ENCODE measurements around the gene CMTM1.

CMTM1 gene

DNA sequence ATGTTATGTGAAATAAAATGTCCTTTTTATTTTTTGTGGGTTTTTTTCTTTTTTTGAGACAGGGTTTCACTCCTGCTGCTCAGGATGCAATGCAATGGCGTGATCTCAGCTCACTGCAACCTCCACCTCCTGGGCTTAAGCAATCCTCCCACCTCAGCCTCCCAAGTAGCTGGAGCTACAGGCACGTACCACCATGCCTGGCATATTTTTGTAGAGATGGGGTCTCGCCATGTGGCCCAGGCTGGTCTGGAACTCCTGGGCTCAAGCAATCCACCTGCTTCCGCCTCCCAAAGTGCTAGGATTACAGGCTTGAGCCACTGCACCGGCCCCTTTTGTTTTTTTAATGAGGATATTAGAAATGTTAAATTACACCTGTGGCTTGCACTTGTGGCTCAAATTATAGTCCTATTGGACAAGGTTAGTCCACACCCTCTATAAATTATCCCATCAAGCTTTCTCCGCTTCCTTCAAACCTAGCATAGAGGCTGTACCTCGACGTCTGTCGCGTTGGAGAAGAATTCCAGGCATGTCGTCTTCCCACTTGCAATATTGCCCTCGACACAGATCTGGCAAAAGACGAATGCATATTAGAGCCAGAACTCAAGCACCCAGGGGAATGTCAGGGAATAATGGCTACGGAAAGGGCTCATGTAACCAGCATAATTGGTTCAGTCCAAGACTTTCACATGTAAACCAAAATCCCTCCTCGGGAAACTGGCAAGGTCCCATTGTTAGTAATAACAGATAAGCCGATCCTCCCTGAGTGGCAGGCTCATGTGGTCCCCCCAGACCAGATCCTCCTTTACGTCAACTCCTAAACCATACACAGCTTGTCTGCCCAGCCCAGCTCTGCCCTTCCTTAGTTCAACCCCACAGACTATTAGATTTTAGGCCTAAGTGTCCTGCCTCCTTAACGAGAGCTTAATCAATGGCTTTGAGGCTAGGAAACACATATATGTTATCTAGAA lies 24.6 kb upstream of the CMTM1 start:
- Histone ChIP-seq H3K27me3 (ENCODE audit: control insufficient read depth, insufficient read depth, low read length) (no peaks in the 10 kb centered on the region), H3K4me3 (ENCODE audit: low read length) (no peak overlapping the region), H3K4me1 (ENCODE audit: control insufficient read depth, insufficient read depth, low read length) (no peaks in the 10 kb centered on the region), H3K4me2 (ENCODE audit: low read length) (no peak overlapping the region), H3K9ac (ENCODE audit: low read depth, low read length) (no peak overlapping the region), H3K9me3 (replicated peaks; ENCODE audit: low read length) (no peaks in the 10 kb centered on the region), H3K36me3 (ENCODE audit: insufficient read depth, low read length) (peaks cover 27% of the 10 kb centered on the region)

DNA sequence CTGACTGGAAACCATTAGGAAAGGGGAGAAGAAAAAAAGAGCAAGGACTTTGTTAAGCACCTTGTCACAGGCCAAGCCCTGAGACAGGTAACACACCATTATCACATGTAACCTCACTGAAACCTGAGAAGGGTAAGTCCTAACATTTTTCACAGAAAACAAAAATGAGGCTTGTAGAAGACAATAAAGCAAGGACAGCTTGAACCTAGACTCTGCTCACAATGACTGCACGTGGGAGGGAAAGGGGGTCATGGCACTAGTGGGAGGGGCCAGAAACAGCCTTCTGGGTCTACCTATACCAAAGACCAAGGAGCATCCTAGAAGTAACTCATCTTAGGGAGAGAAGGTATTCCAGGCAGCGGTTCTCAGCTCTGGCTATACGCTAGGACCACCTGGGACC lies 23.8 kb upstream of the CMTM1 start:
- H3K4me1 ChIP-seq (ENCODE audit: control insufficient read depth, insufficient read depth, low read length) = no peaks in the 10 kb centered on the region
- peaks cover 20% of the 10 kb centered on the region for H3K36me3 ChIP-seq (ENCODE audit: insufficient read depth, low read length)
- H3K9me3 ChIP-seq (replicated peaks; ENCODE audit: low read length) = no peaks in the 10 kb centered on the region
- H3K4me2 ChIP-seq (ENCODE audit: low read length) = no peak overlapping the region
- no peak overlapping the region for H3K4me3 ChIP-seq (ENCODE audit: low read length)
- H3K27me3 ChIP-seq (ENCODE audit: control insufficient read depth, insufficient read depth, low read length) = no peaks in the 10 kb centered on the region
- H3K9ac ChIP-seq (ENCODE audit: low read depth, low read length) = no peak overlapping the region

DNA sequence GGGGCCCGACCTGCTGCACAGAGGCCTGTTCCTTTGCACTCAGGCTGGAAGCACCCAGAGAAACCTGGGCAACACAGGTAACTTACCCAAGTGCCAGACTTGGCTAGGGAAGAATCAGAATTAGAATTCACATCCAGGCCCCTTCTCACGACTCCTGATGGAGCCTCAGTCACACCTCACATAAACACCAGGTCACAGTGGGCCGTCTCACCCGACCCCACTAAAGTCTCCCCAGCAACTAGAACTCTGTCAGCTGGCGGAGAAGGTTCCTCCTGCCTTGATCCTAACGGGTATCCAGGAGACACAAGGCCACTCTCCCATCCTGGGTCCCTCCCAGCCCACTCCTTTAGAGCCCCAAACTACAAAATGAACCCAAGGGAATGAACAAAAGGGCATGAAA lies 22.7 kb upstream of the CMTM1 start:
- Histone ChIP-seq H3K27me3 (ENCODE audit: control insufficient read depth, insufficient read depth, low read length) (no peaks in the 10 kb centered on the region), H3K36me3 (ENCODE audit: insufficient read depth, low read length) (peaks cover 16% of the 10 kb centered on the region), H3K4me3 (ENCODE audit: low read length) (no peak overlapping the region), H3K4me2 (ENCODE audit: low read length) (no peak overlapping the region), H3K4me1 (ENCODE audit: control insufficient read depth, insufficient read depth, low read length) (no peaks in the 10 kb centered on the region), H3K9ac (ENCODE audit: low read depth, low read length) (no peak overlapping the region), H3K9me3 (replicated peaks; ENCODE audit: low read length) (no peaks in the 10 kb centered on the region)

DNA sequence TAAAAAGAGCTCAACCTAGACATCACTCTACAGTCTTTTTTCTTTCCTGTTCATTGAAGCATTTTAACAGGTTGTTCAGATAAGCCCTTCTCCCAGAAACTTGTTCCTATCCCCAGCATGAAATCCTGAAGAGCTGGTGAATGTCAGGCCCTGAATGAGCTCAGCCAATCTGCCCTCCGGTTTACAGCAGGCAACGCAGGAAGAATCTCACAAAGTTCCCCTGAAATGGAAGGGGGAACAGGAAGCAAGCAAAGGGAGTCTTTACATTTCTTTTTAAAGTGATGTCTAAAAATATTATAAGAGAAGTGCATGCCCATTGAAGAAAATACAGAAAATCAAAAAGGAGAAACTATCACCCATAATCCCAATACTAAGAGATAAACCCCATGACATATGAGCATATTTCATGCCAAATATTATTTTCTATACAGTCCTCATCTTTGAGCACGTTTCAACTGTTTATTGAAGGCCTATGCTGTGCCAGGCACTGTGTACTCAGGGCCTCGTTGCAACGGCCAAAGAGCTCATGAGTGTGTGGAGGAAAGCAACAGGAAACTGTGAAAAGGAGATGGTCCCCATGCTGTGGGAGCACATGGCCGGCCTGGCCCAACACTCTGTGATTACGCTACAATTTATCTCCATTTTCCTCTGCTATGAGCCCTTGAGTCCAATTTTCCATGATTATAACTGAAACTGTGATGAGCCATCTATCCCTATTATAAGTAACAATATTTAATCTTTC lies 22.1 kb upstream of the CMTM1 start:
- Histone ChIP-seq H3K4me2 (ENCODE audit: low read length) (no peak overlapping the region), H3K4me1 (ENCODE audit: control insufficient read depth, insufficient read depth, low read length) (peaks cover 6% of the 10 kb centered on the region), H3K4me3 (ENCODE audit: low read length) (no peak overlapping the region), H3K9ac (ENCODE audit: low read depth, low read length) (no peak overlapping the region), H3K27me3 (ENCODE audit: control insufficient read depth, insufficient read depth, low read length) (no peaks in the 10 kb centered on the region), H3K9me3 (replicated peaks; ENCODE audit: low read length) (no peaks in the 10 kb centered on the region), H3K36me3 (ENCODE audit: insufficient read depth, low read length) (peaks cover 13% of the 10 kb centered on the region)

DNA sequence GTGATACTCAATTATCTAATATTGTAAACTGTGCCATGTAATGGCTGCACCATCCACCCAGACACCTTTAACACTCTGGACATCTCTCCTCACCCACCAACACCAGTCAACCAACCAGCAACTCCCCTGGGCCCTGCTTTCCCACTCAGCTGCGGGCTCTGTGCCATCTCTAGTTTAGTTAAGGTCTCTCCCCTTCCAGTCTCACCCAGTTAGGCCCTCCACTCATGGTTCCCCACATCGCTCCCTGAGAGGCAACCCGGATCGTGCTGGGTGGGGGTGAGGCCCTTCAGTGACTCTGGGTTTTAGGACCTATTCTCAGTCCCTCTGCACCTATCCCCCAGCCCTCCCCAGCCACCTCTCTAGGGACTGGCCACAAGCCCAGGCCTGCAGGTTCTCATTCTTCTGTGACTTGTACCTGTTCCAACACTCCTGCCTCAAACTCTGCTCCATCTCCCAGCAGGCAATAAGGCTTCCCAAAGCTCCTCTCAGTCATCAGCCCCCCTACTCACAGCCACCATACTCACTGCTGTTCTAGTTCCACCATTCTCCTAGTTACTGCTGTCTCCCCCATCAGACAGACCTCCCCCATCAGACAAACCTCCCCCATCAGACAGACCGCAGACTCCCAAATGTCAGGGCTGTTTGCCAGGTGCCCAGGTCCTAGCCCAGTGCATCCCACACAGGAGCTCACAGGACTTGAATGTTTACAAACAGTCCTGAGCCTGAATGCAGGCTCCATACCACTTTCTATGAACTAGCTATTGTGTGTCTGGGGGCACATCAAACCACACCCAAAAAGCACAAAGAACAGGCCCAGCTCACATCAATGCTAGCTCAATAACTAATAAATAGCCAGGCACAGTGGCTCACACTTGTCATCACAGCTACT lies 18.9 kb upstream of the CMTM1 start:
- peaks cover 24% of the 10 kb centered on the region for H3K4me1 ChIP-seq (ENCODE audit: control insufficient read depth, insufficient read depth, low read length)

DNA sequence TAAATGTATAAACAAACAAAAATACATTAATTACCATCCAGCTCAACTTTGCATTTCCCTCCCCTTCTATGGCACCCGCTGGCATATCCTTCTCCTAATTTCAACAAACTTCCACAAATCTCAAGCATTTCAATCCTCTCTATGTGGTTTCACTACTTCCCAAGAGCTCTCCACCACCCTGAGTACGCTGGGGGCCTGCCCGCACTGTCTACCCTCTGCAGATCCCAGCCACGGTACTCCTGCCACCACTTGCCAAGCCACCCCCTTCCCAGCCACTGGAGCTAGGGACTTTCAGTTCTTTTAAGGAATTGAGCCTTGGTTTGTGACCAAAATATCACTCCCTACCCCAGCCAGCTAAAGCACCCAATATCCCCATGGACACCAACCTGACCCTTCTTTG lies 18.2 kb upstream of the CMTM1 start:
- Histone ChIP-seq H3K27me3 (ENCODE audit: control insufficient read depth, insufficient read depth, low read length) (no peaks in the 10 kb centered on the region), H3K4me3 (ENCODE audit: low read length) (no peak overlapping the region), H3K9me3 (replicated peaks; ENCODE audit: low read length) (no peaks in the 10 kb centered on the region), H3K36me3 (ENCODE audit: insufficient read depth, low read length) (peaks cover 13% of the 10 kb centered on the region), H3K4me2 (ENCODE audit: low read length) (no peak overlapping the region), H3K4me1 (ENCODE audit: control insufficient read depth, insufficient read depth, low read length) (peaks cover 30% of the 10 kb centered on the region), H3K9ac (ENCODE audit: low read depth, low read length) (no peak overlapping the region)

More for the DNA sequence above, 18.9 kb upstream of the CMTM1 start:
- Histone ChIP-seq H3K9me3 (replicated peaks; ENCODE audit: low read length) (no peaks in the 10 kb centered on the region), H3K36me3 (ENCODE audit: insufficient read depth, low read length) (peaks cover 13% of the 10 kb centered on the region), H3K9ac (ENCODE audit: low read depth, low read length) (no peak overlapping the region), H3K4me2 (ENCODE audit: low read length) (no peak overlapping the region), H3K4me3 (ENCODE audit: low read length) (no peak overlapping the region), H3K27me3 (ENCODE audit: control insufficient read depth, insufficient read depth, low read length) (no peaks in the 10 kb centered on the region)

DNA sequence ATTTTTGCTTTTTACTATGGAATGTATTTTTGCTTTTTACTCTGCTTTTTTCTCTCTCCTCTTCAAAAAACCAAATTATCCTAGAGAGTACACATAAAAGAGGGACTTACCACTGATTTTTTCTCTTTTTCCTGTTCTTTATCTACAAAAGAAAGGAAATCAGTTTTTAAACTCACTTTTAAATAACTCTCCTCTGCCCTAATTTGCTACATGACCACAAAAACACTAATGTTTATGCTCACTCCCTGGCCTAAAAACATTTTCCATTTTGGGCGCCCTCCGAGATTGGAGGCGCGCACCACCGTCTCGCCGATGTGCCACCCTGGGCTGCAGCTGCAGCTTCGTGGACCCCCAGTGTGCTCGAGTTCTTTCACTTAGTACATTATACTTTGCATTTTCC lies 17.4 kb upstream of the CMTM1 start:
- H3K9me3 ChIP-seq (replicated peaks; ENCODE audit: low read length) = no peaks in the 10 kb centered on the region
- no peaks in the 10 kb centered on the region for H3K27me3 ChIP-seq (ENCODE audit: control insufficient read depth, insufficient read depth, low read length)
- H3K9ac ChIP-seq (ENCODE audit: low read depth, low read length) = peak overlapping the region; percentile 96
- peaks cover 10% of the 10 kb centered on the region for H3K36me3 ChIP-seq (ENCODE audit: insufficient read depth, low read length)
- peak overlapping the region; percentile 87 for H3K4me3 ChIP-seq (ENCODE audit: low read length)
- peak overlapping the region; percentile 95 for H3K4me2 ChIP-seq (ENCODE audit: low read length)
- peaks cover 36% of the 10 kb centered on the region for H3K4me1 ChIP-seq (ENCODE audit: control insufficient read depth, insufficient read depth, low read length)

DNA sequence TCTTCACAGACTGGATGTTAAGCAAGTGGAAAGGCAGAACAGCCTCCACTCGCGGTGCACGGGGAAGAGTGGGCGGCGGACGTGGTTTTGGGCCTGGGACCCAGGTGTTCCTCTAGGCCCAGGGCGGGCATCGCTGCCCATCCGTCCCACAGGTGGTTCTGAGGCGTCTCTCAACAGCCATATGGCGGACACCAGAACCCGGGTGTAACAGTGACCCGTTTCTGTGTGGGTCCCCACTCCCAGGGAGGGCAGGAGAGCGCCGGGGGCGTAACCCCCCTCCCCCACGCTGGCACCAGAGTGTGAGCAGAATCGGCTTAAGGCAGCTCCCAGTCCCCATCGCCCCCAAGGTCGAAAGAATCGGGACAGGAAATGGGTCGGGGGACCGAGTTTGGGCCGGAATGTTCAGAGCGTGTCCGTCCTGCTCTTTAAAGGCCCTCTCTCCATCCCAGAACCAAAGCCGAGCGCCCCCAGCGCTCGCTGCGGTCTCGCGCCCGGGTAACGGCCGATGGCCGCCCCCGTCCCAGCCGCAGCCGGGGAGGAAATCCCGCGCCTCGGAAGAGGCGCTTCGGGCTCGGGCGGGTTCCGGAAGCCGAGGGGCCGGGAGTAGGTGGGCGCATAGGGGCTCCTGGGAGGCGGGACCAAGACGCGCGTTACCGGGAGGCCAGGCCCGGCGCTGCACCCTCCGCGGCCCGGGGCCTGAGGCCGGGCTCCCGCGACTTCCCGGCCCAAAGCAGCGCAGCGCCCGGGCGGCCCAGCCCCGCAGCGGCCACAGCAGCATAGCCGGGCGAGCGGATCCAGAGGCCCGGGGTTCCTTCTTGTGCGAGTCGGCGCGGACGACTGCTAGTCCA lies 16.7 kb upstream of the CMTM1 start, which contains the start of gene TK2:
Gene TK2, minus strand, starts transcription at position 839 of the 848 bp plus-strand sequence. Its CDS starts 61 bp downstream, at position 778.
- Histone ChIP-seq H3K36me3 (ENCODE audit: insufficient read depth, low read length) (peaks cover 3% of the 10 kb centered on the region), H3K9me3 (replicated peaks; ENCODE audit: low read length) (no peaks in the 10 kb centered on the region), H3K4me2 (ENCODE audit: low read length) (peak within 1 kb of the TSS; percentile 95), H3K4me3 (ENCODE audit: low read length) (peak within 1 kb of the TSS; percentile 87), H3K9ac (ENCODE audit: low read depth, low read length) (peak within 1 kb of the TSS; percentile 96), H3K4me1 (ENCODE audit: control insufficient read depth, insufficient read depth, low read length) (peaks cover 36% of the 10 kb centered on the region), H3K27me3 (ENCODE audit: control insufficient read depth, insufficient read depth, low read length) (no peaks in the 10 kb centered on the region)

DNA sequence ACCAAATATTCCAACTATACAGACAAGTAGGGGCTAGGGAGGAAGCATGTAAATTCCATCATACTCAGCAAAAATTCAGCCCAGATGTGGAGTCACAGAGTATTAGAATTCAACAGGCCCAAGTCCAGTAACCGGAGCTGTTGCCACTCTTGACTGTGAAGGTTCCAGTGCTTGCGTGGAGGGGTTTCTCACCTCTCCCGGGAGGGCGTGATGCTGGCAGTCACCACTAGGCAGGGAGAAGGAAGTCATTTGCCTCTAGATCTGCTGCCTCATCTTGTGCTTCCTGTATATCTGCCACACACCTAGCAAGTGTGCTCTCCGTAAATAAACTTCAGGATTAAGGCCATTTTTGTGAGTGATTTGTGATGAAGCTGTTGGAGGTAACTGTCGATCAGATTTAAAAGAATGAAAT lies 14.9 kb upstream of the CMTM1 start:
- Histone ChIP-seq H3K36me3 (ENCODE audit: insufficient read depth, low read length) (no peaks in the 10 kb centered on the region), H3K4me2 (ENCODE audit: low read length) (no peak overlapping the region), H3K9ac (ENCODE audit: low read depth, low read length) (no peak overlapping the region), H3K4me3 (ENCODE audit: low read length) (no peak overlapping the region), H3K27me3 (ENCODE audit: control insufficient read depth, insufficient read depth, low read length) (no peaks in the 10 kb centered on the region), H3K9me3 (replicated peaks; ENCODE audit: low read length) (no peaks in the 10 kb centered on the region), H3K4me1 (ENCODE audit: control insufficient read depth, insufficient read depth, low read length) (peaks cover 36% of the 10 kb centered on the region)

DNA sequence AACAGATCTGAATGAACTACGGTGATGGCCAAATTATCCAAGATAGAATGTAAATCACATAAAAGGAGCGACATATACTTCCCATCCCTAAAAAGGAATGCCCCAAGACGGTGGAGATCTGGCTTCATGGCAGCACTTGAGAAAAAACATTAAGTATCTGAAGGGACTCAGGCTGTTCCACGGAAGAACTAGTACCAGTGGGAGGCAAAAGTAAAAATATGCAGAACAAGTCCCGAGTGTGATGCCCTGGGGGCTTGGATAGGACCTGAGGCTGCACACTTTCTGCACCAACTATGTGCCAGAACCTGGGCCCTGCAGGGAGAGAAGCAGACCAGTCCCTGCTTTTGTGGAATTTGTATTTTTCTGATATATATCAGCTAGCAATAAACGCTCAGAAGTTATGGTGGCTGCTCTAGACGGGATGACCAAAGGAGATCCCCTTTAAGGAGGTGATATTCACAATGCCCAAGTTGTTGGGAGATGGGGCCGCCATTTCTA lies 14.4 kb upstream of the CMTM1 start:
- H3K4me2 ChIP-seq (ENCODE audit: low read length) = peak overlapping the region; percentile 87
- H3K36me3 ChIP-seq (ENCODE audit: insufficient read depth, low read length) = no peaks in the 10 kb centered on the region
- H3K4me3 ChIP-seq (ENCODE audit: low read length) = peak overlapping the region; percentile 78
- H3K27me3 ChIP-seq (ENCODE audit: control insufficient read depth, insufficient read depth, low read length) = no peaks in the 10 kb centered on the region
- H3K9me3 ChIP-seq (replicated peaks; ENCODE audit: low read length) = no peaks in the 10 kb centered on the region
- peaks cover 36% of the 10 kb centered on the region for H3K4me1 ChIP-seq (ENCODE audit: control insufficient read depth, insufficient read depth, low read length)
- peak overlapping the region; percentile 85 for H3K9ac ChIP-seq (ENCODE audit: low read depth, low read length)
